Neuronal stem cell (in vitro differentiated cells): Measurements from ENCODE around the gene TRAPPC3L.

Experiments used
- DNase-seq: peaks from one replicate; pipeline ENCODE4 v3.0.0-alpha.2; 2013; ENCODE audit warnings: low spot score
- H2AFZ ChIP-seq: one replicate; pipeline ENCODE4 v1.6.1; 2013; ENCODE audit warnings: mild to moderate bottlenecking, low read length, inconsistent platforms
- H2AK5ac ChIP-seq: 2 replicates; pipeline ENCODE4 v1.6.1; 2013; ENCODE audit warnings: low read depth, mild to moderate bottlenecking, inconsistent platforms, low read length, moderate library complexity, mixed read lengths
- H2BK120ac ChIP-seq: 2 replicates; pipeline ENCODE4 v1.6.1; 2013; ENCODE audit warnings: low read depth, mild to moderate bottlenecking, inconsistent platforms, low read length, moderate library complexity, mixed read lengths
- H2BK12ac ChIP-seq: one replicate; pipeline ENCODE4 v1.6.1; 2013; ENCODE audit warnings: low read length, inconsistent platforms
- H2BK15ac ChIP-seq: 2 replicates; pipeline ENCODE4 v1.6.1; 2013; ENCODE audit warnings: mild to moderate bottlenecking, low read length, inconsistent platforms, mixed read lengths
- H2BK5ac ChIP-seq: one replicate; pipeline ENCODE4 v1.6.1; 2013; ENCODE audit warnings: inconsistent platforms, mild to moderate bottlenecking, low read length, moderate library complexity
- H3K14ac ChIP-seq: one replicate; pipeline ENCODE4 v1.6.1; 2013; ENCODE audit warnings: low read length, inconsistent platforms
- H3K18ac ChIP-seq: 2 replicates; pipeline ENCODE4 v1.6.1; 2013; ENCODE audit warnings: low read length, inconsistent platforms
- H3K23ac ChIP-seq: 2 replicates; pipeline ENCODE4 v1.6.1; 2013; ENCODE audit warnings: low read depth, mild to moderate bottlenecking, mixed read lengths, low read length, inconsistent platforms; ENCODE audit not compliant: poor library complexity
- H3K27ac ChIP-seq: replicated peaks from 3 replicates; pipeline ENCODE4 v1.5.1; 2013; ENCODE audit warnings: low read length, inconsistent platforms
- H3K27me3 ChIP-seq, 3 experiments: 2 replicates each; pipeline ENCODE4 v1.6.1; 2013; ENCODE audit warnings: low read length in 3 of 3, mild to moderate bottlenecking in 2 of 3, inconsistent platforms in 1 of 3, low read depth in 1 of 3, mixed read lengths in 1 of 3, moderate library complexity in 1 of 3; ENCODE audit not compliant: control insufficient read depth in 3 of 3, insufficient read depth in 3 of 3
- H3K36me3 ChIP-seq, 2 donors: replicated peaks in 1 of 2; 2 replicates each; pipeline ENCODE4 v1.6.1; 2013; ENCODE audit warnings: low read length in 2 of 2; ENCODE audit not compliant: control insufficient read depth in 2 of 2, insufficient read depth in 2 of 2
- H3K4ac ChIP-seq: 2 replicates; pipeline ENCODE4 v1.6.1; 2013; ENCODE audit warnings: inconsistent platforms, mild to moderate bottlenecking, low read length, moderate library complexity
- H3K4me1 ChIP-seq, 2 donors: 1 replicate in 1 of 2; 2 replicates in 1 of 2; pipeline ENCODE4 v1.6.1; 2013; ENCODE audit warnings: low read length in 2 of 2, low read depth in 1 of 2; ENCODE audit not compliant: control insufficient read depth in 2 of 2, insufficient read depth in 1 of 2
- H3K4me2 ChIP-seq: one replicate; pipeline ENCODE4 v1.6.1; 2013; ENCODE audit warnings: mild to moderate bottlenecking, low read length, inconsistent platforms; ENCODE audit not compliant: insufficient read depth, poor library complexity, severe bottlenecking
- H3K4me3 ChIP-seq, 2 donors: 2 replicates each; pipeline ENCODE4 v1.5.1; 2013; ENCODE audit warnings: low read length in 2 of 2, mild to moderate bottlenecking in 2 of 2, inconsistent platforms in 1 of 2, moderate library complexity in 1 of 2
- H3K79me1 ChIP-seq: one replicate; pipeline ENCODE4 v1.6.1; 2013; ENCODE audit warnings: low read depth, mild to moderate bottlenecking, inconsistent platforms, low read length, moderate library complexity
- H3K9ac ChIP-seq: one replicate; pipeline ENCODE4 v1.6.1; 2013; ENCODE audit warnings: mild to moderate bottlenecking, low read depth, low read length, inconsistent platforms; ENCODE audit not compliant: poor library complexity
- H3K9me3 ChIP-seq, 2 donors: replicated peaks in 1 of 2; 2 replicates each; pipeline versions ENCODE3 to v1.6.1; 2013; ENCODE audit warnings: low read length in 2 of 2, mild to moderate bottlenecking in 2 of 2, inconsistent platforms in 1 of 2, low read depth in 1 of 2, mixed read lengths in 1 of 2, moderate library complexity in 1 of 2; ENCODE audit not compliant: control insufficient read depth in 2 of 2, insufficient read depth in 1 of 2
- H4K8ac ChIP-seq: one replicate; pipeline ENCODE4 v1.6.1; 2013; ENCODE audit warnings: low read depth, mild to moderate bottlenecking, inconsistent platforms, low read length, moderate library complexity
- H4K91ac ChIP-seq: one replicate; pipeline ENCODE4 v1.6.1; 2013; ENCODE audit warnings: low read length, low read depth, mild to moderate bottlenecking, inconsistent platforms; ENCODE audit not compliant: poor library complexity
- WGBS, 2 donors: extraction: QIAGEN DNeasy Blood & Tissue Kit; methylation state at CpG; one replicate each; pipeline ENCODE4 v1.1.7; 2013; ENCODE audit warnings: missing lambda C conversion rate in 2 of 2, mixed read lengths in 1 of 2; ENCODE audit not compliant: insufficient read length in 2 of 2, insufficient replicate concordance in 1 of 2; ENCODE audit errors: extremely low coverage in 2 of 2; 5-methylcytosine and 5-hydroxymethylcytosine counted together

TRAPPC3L gene

GRCh38 chr6:116560130-116560529 lies 14.6 kb upstream of the TRAPPC3L start:
- H3K4ac ChIP-seq, result no peak overlapping the region
- H3K4me1 ChIP-seq, result peaks cover 2 to 3% of the 10 kb centered on the region in 2 donors
- no peak overlapping the region for H3K9ac ChIP-seq
- H2BK120ac ChIP-seq, result no peak overlapping the region
- no peak overlapping the region for H2BK5ac ChIP-seq
- no peak overlapping the region for H2BK15ac ChIP-seq
- H3K4me3 ChIP-seq, result no peak overlapping the region
- no peak overlapping the region for H2BK12ac ChIP-seq
- H3K27me3 ChIP-seq, result no peaks in the 10 kb centered on the region
- H3K23ac ChIP-seq, result no peak overlapping the region
- no peaks in the 10 kb centered on the region for H3K36me3 ChIP-seq
- H3K14ac ChIP-seq, result no peak overlapping the region
- DNase-seq, result no peak
- H3K18ac ChIP-seq, result no peak overlapping the region
- H2AFZ ChIP-seq, result no peak overlapping the region
- H3K79me1 ChIP-seq, result no peaks in the 10 kb centered on the region
- no peak overlapping the region for H4K8ac ChIP-seq
- H4K91ac ChIP-seq, result no peak overlapping the region
- no peak overlapping the region for H2AK5ac ChIP-seq
- H3K27ac ChIP-seq, result no peak overlapping the region
- H3K9me3 ChIP-seq, result no peaks in the 10 kb centered on the region
- H3K4me2 ChIP-seq, result no peak overlapping the region
- no CpG with 5 or more reads among the region's 2 CpGs for WGBS, 2 donors

GRCh38 chr6:116557893-116558292 lies 12.4 kb upstream of the TRAPPC3L start:
- Histone ChIP-seq H2BK5ac (no peak overlapping the region), H3K4me2 (no peak overlapping the region), H3K79me1 (no peaks in the 10 kb centered on the region), H3K36me3 (no peaks in the 10 kb centered on the region), H3K27me3 (no peaks in the 10 kb centered on the region), H3K4me3 (no peak overlapping the region), H4K8ac (no peak overlapping the region), H3K18ac (no peak overlapping the region), H3K14ac (no peak overlapping the region), H2BK15ac (no peak overlapping the region), H3K23ac (no peak overlapping the region), H2BK120ac (no peak overlapping the region), H3K4me1 (peaks cover 2 to 3% of the 10 kb centered on the region in 2 donors), H3K27ac (no peak overlapping the region), H3K9ac (no peak overlapping the region), H2AK5ac (no peak overlapping the region), H2AFZ (peak overlapping the region; percentile 47), H4K91ac (no peak overlapping the region), H3K4ac (no peak overlapping the region), H2BK12ac (no peak overlapping the region), H3K9me3 (no peaks in the 10 kb centered on the region)
- WGBS, 2 donors, result no CpG with 5 or more reads among the region's 5 CpGs
- DNase-seq, result no peak

- no peak overlapping the region for H3K27ac ChIP-seq
- H3K36me3 ChIP-seq, result no peaks in the 10 kb centered on the region
- no peak for DNase-seq
- H2AK5ac ChIP-seq, result no peak overlapping the region
- H4K8ac ChIP-seq, result no peak overlapping the region
- H2BK120ac ChIP-seq, result no peak overlapping the region
- no peaks in the 10 kb centered on the region for H3K27me3 ChIP-seq
- H2BK12ac ChIP-seq, result no peak overlapping the region
- H3K9me3 ChIP-seq, result no peaks in the 10 kb centered on the region
- H2BK5ac ChIP-seq, result no peak overlapping the region
- no peak overlapping the region for H3K18ac ChIP-seq
- no peak overlapping the region for H3K9ac ChIP-seq
- H3K23ac ChIP-seq, result no peak overlapping the region
- H3K4me2 ChIP-seq, result no peak overlapping the region
- WGBS, 2 donors, result no CpG with 5 or more reads among the region's 5 CpGs
- H3K79me1 ChIP-seq, result no peaks in the 10 kb centered on the region
- H3K4me1 ChIP-seq, result peaks cover 2 to 3% of the 10 kb centered on the region in 2 donors
- H3K4ac ChIP-seq, result no peak overlapping the region
- H2AFZ ChIP-seq, result no peak overlapping the region
- H3K4me3 ChIP-seq, result no peak overlapping the region
- no peak overlapping the region for H3K14ac ChIP-seq
- H4K91ac ChIP-seq, result no peak overlapping the region
- no peak overlapping the region for H2BK15ac ChIP-seq
Measured at GRCh38 chr6:116556814-116557415, 11.4 kb upstream of the TRAPPC3L start.

- no peak for DNase-seq
- Histone ChIP-seq H2BK12ac (no peak overlapping the region), H3K9me3 (no peaks in the 10 kb centered on the region), H3K27me3 (no peaks in the 10 kb centered on the region), H3K4me3 (no peak overlapping the region), H2BK15ac (no peak overlapping the region), H3K4ac (no peak overlapping the region), H3K18ac (no peak overlapping the region), H3K36me3 (no peaks in the 10 kb centered on the region), H2AK5ac (no peak overlapping the region), H3K14ac (no peak overlapping the region), H3K27ac (no peak overlapping the region), H3K23ac (no peak overlapping the region), H4K91ac (no peak overlapping the region), H3K4me2 (no peak overlapping the region), H2BK5ac (no peak overlapping the region), H2BK120ac (no peak overlapping the region), H3K79me1 (no peaks in the 10 kb centered on the region), H3K9ac (no peak overlapping the region), H4K8ac (no peak overlapping the region), H2AFZ (no peak overlapping the region), H3K4me1 (peaks cover 2 to 3% of the 10 kb centered on the region in 2 donors)
- WGBS, 2 donors, result no CpG with 5 or more reads among the region's 1 CpG
Measured at GRCh38 chr6:116556065-116556464, 10.6 kb upstream of the TRAPPC3L start.
